Measurements from ENCODE around the gene DNER.

DNA sequence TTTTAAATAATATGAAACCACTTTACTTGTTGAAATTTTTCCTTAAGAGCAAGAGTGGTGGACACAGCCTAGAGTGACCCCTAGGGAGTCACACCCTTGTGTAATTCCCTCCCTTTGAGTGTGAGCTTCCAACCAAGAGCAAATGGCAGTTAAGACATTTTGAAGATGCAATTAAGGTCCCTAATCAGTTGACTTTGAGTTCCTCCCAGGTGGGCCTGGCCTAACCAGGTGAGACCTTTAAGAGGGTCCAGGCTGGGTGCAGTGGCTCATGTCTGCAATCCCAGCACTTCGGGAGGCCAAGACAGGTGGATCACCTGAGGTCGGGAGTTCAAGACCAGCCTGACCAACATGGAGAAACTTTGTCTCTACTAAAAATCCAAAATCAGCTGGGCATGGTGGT, 299.7 kb downstream of the DNER start:
- TF ChIP-seq, protein P1, sequence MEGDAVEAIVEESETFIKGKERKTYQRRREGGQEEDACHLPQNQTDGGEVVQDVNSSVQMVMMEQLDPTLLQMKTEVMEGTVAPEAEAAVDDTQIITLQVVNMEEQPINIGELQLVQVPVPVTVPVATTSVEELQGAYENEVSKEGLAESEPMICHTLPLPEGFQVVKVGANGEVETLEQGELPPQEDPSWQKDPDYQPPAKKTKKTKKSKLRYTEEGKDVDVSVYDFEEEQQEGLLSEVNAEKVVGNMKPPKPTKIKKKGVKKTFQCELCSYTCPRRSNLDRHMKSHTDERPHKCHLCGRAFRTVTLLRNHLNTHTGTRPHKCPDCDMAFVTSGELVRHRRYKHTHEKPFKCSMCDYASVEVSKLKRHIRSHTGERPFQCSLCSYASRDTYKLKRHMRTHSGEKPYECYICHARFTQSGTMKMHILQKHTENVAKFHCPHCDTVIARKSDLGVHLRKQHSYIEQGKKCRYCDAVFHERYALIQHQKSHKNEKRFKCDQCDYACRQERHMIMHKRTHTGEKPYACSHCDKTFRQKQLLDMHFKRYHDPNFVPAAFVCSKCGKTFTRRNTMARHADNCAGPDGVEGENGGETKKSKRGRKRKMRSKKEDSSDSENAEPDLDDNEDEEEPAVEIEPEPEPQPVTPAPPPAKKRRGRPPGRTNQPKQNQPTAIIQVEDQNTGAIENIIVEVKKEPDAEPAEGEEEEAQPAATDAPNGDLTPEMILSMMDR (IDR thresholded peaks at IDR 0.05; ENCODE audit: extremely low read depth in 1 of 2, insufficient read depth in 1 of 2, low read depth in 1 of 2, low read length in 2 of 2): no peak
- no peak for TF ChIP-seq POLR2A (IDR thresholded peaks at IDR 0.05; ENCODE audit: low read depth, low read length)
- no peak for TF ChIP-seq POLR2AphosphoS5 (IDR thresholded peaks at IDR 0.05; ENCODE audit: insufficient read depth, low read depth, low read length)
- TF ChIP-seq EZH2 (IDR thresholded peaks at IDR 0.05; ENCODE audit: borderline replicate concordance, low read depth, low read length, severe bottlenecking): no peak
